GM21576 (cell line): Measurements from ENCODE around the gene POU5F2.

Source experiments
- ATAC-seq: cut with Tn5 transposase; IDR thresholded peaks from one replicate; pipeline ENCODE4 v1.9.1; 2021; ENCODE audit warnings: mild to moderate bottlenecking, moderate library complexity; ENCODE audit not compliant: unreplicated experiment

POU5F2 gene

GRCh38 chr5:93717162-93717561, 24.2 kb downstream of the POU5F2 start:
- ATAC-seq = no peak

- ATAC-seq = no peak
Observed at GRCh38 chr5:93716453-93716852, 24.9 kb downstream of the POU5F2 start.

- ATAC-seq = no peak
Observed at GRCh38 chr5:93715761-93716160, 25.6 kb downstream of the POU5F2 start.

- ATAC-seq = no peak
Observed at GRCh38 chr5:93715327-93715726, 26.1 kb downstream of the POU5F2 start.

GRCh38 chr5:93708442-93708841, 33.0 kb downstream of the POU5F2 start:
- ATAC-seq = no peak

GRCh38 chr5:93705896-93706295, 35.5 kb downstream of the POU5F2 start:
- ATAC-seq = no peak

GRCh38 chr5:93704996-93705395, 36.4 kb downstream of the POU5F2 start:
- ATAC-seq = no peak

GRCh38 chr5:93691997-93692396, 49.4 kb downstream of the POU5F2 start:
- no peak for ATAC-seq
